CD4-positive, alpha-beta memory T cell (primary cell): ENCODE results near the gene LRRC72. TPM values are rescaled to one million over a fixed set of nuclear protein-coding genes. Genes with fewer than 3 reads are reported as not detected.

Source experiments
- polyA plus RNA-seq, 2 donors: library from polyadenylated mRNA; unstranded; fragments of 300-500 nt; fragmentation: Illumina TruSeq; gene quantifications; one replicate each; pipeline ENCODE4 v1.2.3, GENCODE V29; 2021
- total RNA-seq, 2 experiments: library from RNA; stranded (reverse); gene quantifications; one replicate each; pipeline ENCODE4 v1.2.3, GENCODE V29; 2021

The LRRC72 gene
- total and polyA plus RNA-seq, 4 experiments from 2014 or later = not detected

Other genes with a start within 250 kb of the LRRC72 start
- 1 to 10 TPM; 1.1 to 1.3 TPM for gene CRPPA, start 105.3 kb upstream of the LRRC72 start, total RNA-seq
- gene CRPPA, start 105.3 kb upstream of the LRRC72 start, polyA plus RNA-seq = under 1 TPM; 0.26 to 0.87 TPM
- not detected for gene SOSTDC1, start 61.1 kb upstream of the LRRC72 start, total RNA-seq
- gene SOSTDC1, start 61.1 kb upstream of the LRRC72 start, polyA plus RNA-seq = not detected
- 10 to 100 TPM; 13.6 to 20.3 TPM for gene ANKMY2, start 118.9 kb downstream of the LRRC72 start, total RNA-seq
- gene ANKMY2, start 118.9 kb downstream of the LRRC72 start, polyA plus RNA-seq = 10 to 100 TPM; 14.9 to 21.4 TPM
- 10 to 100 TPM; 18.6 to 18.7 TPM for gene BZW2, start 119.4 kb downstream of the LRRC72 start, total RNA-seq
- gene BZW2, start 119.4 kb downstream of the LRRC72 start, polyA plus RNA-seq = 10 to 100 TPM; 48.4 to 58.7 TPM
- gene TSPAN13, start 226.9 kb downstream of the LRRC72 start, total RNA-seq = not detected
- under 1 TPM; 0.11 to 0.42 TPM for gene TSPAN13, start 226.9 kb downstream of the LRRC72 start, polyA plus RNA-seq